Karpas-422 (cell line): ENCODE results near the gene ZMIZ1. TPM values are rescaled to one million over a fixed set of nuclear protein-coding genes. Genes with fewer than 3 reads are reported as not detected.

Experiments
- DNase-seq: peaks from one replicate; pipeline ENCODE4 v3.0.0-alpha.2; 2015
- H2AFZ ChIP-seq: fragments of 200-600 bp; sonication (generic); 2 replicates; pipeline ENCODE4 v1.6.1; 2014; ENCODE audit warnings: antibody characterized with exemption, low read length, mixed read lengths
- H3K27ac ChIP-seq: fragments of 200-600 bp; sonication (generic); 2 replicates; pipeline ENCODE4 v1.5.1; 2014; ENCODE audit warnings: mild to moderate bottlenecking, low read length, moderate library complexity
- H3K27me3 ChIP-seq: fragments of 200-600 bp; sonication (generic); 2 replicates; pipeline ENCODE4 v1.6.1; 2014; ENCODE audit warnings: low read length, mixed read lengths
- H3K36me3 ChIP-seq: fragments of 200-600 bp; sonication (generic); 2 replicates; pipeline ENCODE4 v1.6.1; 2014; ENCODE audit warnings: low read length, mixed read lengths; ENCODE audit not compliant: insufficient read depth
- H3K4me1 ChIP-seq: fragments of 200-600 bp; sonication (generic); 2 replicates; pipeline ENCODE4 v1.6.1; 2014; ENCODE audit warnings: mild to moderate bottlenecking, low read length, mixed read lengths
- H3K4me2 ChIP-seq: fragments of 200-600 bp; sonication (generic); 2 replicates; pipeline ENCODE4 v1.6.1; 2014; ENCODE audit warnings: low read length, low read depth, mild to moderate bottlenecking; ENCODE audit not compliant: poor library complexity, severe bottlenecking
- H3K4me3 ChIP-seq: fragments of 200-600 bp; sonication (generic); 2 replicates; pipeline ENCODE4 v1.5.1; 2014; ENCODE audit warnings: mild to moderate bottlenecking, antibody characterized with exemption, low read length, mixed read lengths
- H3K79me2 ChIP-seq: fragments of 200-600 bp; sonication (generic); 2 replicates; pipeline ENCODE4 v1.6.1; 2014; ENCODE audit warnings: mild to moderate bottlenecking, low read length, mixed read lengths
- H3K9ac ChIP-seq: fragments of 200-600 bp; sonication (generic); 2 replicates; pipeline ENCODE4 v1.6.0; 2014; ENCODE audit warnings: low read length
- H3K9me2 ChIP-seq: fragments of 200-600 bp; sonication (generic), shearing (Covaris generic); replicated peaks from 2 replicates; pipeline ENCODE4 v1.6.0; 2014; ENCODE audit warnings: mild to moderate bottlenecking, low read length, moderate library complexity; ENCODE audit not compliant: insufficient read depth
- H3K9me3 ChIP-seq: fragments of 300-700, 200-600 bp; sonication (generic); 2 replicates; pipeline ENCODE4 v1.6.1; 2014; ENCODE audit warnings: low read length, mixed read lengths
- H4K20me1 ChIP-seq: fragments of 200-600 bp; sonication (generic); 2 replicates; pipeline ENCODE4 v1.6.1; 2014; ENCODE audit warnings: mild to moderate bottlenecking, antibody characterized with exemption, low read length, low read depth; ENCODE audit not compliant: insufficient read depth
- total RNA-seq: library from RNA; depleted of rRNA; stranded (reverse); fragments of >200 nt; shearing (Covaris generic); gene quantifications from 2 replicates; pipeline ENCODE4 v1.2.3, GENCODE V29; 2014; ENCODE audit warnings: low replicate concordance; rRNA removed

The ZMIZ1 gene, protein sequence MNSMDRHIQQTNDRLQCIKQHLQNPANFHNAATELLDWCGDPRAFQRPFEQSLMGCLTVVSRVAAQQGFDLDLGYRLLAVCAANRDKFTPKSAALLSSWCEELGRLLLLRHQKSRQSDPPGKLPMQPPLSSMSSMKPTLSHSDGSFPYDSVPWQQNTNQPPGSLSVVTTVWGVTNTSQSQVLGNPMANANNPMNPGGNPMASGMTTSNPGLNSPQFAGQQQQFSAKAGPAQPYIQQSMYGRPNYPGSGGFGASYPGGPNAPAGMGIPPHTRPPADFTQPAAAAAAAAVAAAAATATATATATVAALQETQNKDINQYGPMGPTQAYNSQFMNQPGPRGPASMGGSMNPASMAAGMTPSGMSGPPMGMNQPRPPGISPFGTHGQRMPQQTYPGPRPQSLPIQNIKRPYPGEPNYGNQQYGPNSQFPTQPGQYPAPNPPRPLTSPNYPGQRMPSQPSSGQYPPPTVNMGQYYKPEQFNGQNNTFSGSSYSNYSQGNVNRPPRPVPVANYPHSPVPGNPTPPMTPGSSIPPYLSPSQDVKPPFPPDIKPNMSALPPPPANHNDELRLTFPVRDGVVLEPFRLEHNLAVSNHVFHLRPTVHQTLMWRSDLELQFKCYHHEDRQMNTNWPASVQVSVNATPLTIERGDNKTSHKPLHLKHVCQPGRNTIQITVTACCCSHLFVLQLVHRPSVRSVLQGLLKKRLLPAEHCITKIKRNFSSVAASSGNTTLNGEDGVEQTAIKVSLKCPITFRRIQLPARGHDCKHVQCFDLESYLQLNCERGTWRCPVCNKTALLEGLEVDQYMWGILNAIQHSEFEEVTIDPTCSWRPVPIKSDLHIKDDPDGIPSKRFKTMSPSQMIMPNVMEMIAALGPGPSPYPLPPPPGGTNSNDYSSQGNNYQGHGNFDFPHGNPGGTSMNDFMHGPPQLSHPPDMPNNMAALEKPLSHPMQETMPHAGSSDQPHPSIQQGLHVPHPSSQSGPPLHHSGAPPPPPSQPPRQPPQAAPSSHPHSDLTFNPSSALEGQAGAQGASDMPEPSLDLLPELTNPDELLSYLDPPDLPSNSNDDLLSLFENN
- total RNA-seq: 63.0 and 73.1 TPM in 2 replicates

- Histone ChIP-seq H3K9ac (peak within 1 kb of the TSS; percentile 77), H3K4me3 (peak within 1 kb of the TSS; percentile 93), H2AFZ (0 out of 2 replicates have a peak within 1 kb of the TSS, but pooled peaks have one; percentile 78), H3K9me2 (no peaks in the 10 kb centered on the region), H3K36me3 (no peaks in the 10 kb centered on the region), H3K4me2 (peak within 1 kb of the TSS; percentile 100), H3K9me3 (no peaks in the 10 kb centered on the region), H4K20me1 (peaks cover 29% of the 10 kb centered on the region), H3K27ac (0 out of 2 replicates have a peak within 1 kb of the TSS, but pooled peaks have one; percentile 30), H3K79me2 (no peaks in the 10 kb centered on the region), H3K27me3 (0 out of 2 replicates have a peak, but pooled peaks cover 3% of the 10 kb centered on the region), H3K4me1 (peaks cover 32% of the 10 kb centered on the region)
- peak; percentile 96 for DNase-seq
Measured at GRCh38 chr10:79068562-79069324, at the start of gene ZMIZ1. Gene ZMIZ1, plus strand, starts transcription at chr10:79068966. Its CDS starts 132,667 bp downstream, at chr10:79201633.

- H3K9me2 ChIP-seq: no peaks in the 10 kb centered on the region
- H3K4me2 ChIP-seq: no peak overlapping the region
- H3K79me2 ChIP-seq: no peaks in the 10 kb centered on the region
- no peaks in the 10 kb centered on the region for H3K27me3 ChIP-seq
- no peak for DNase-seq
- no peaks in the 10 kb centered on the region for H3K9me3 ChIP-seq
- no peak overlapping the region for H3K4me3 ChIP-seq
- no peak overlapping the region for H3K9ac ChIP-seq
- no peaks in the 10 kb centered on the region for H4K20me1 ChIP-seq
- no peak overlapping the region for H3K27ac ChIP-seq
- H2AFZ ChIP-seq: no peak overlapping the region
- H3K36me3 ChIP-seq: no peaks in the 10 kb centered on the region
- H3K4me1 ChIP-seq: peaks cover 35% of the 10 kb centered on the region
Measured at GRCh38 chr10:79019441-79020014, 49.2 kb upstream of the ZMIZ1 start.

- Histone ChIP-seq H2AFZ (no peak overlapping the region), H3K36me3 (no peaks in the 10 kb centered on the region), H4K20me1 (no peaks in the 10 kb centered on the region), H3K27me3 (no peaks in the 10 kb centered on the region), H3K27ac (no peak overlapping the region), H3K4me3 (no peak overlapping the region), H3K4me2 (no peak overlapping the region), H3K79me2 (no peaks in the 10 kb centered on the region), H3K4me1 (peaks cover 30% of the 10 kb centered on the region), H3K9me2 (no peaks in the 10 kb centered on the region), H3K9me3 (no peaks in the 10 kb centered on the region), H3K9ac (no peak overlapping the region)
- no peak for DNase-seq
Measured at GRCh38 chr10:79020015-79020491, 48.7 kb upstream of the ZMIZ1 start.

DNA sequence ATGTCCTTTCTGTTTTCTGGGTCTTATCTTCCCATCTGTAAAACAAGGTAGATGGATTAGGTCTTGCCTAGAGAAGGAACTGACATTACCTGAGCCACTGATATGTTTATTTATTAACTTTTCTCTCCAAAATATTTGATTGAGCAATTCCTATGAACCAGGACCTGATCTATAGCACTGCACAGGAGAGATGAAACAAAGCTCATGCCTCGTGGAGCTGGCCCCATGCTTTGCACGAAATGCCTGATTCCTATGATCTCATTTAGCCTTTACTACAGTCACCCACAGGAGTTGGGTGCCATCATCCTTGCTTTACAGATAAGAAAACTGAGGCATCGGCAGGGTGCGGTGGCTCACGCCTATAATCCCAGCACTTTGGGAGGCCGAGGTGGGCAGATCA, 48.2 kb upstream of the ZMIZ1 start:
- Histone ChIP-seq H3K27ac (no peak overlapping the region), H3K4me1 (peaks cover 24% of the 10 kb centered on the region), H3K4me3 (no peak overlapping the region), H3K9ac (no peak overlapping the region), H3K79me2 (no peaks in the 10 kb centered on the region), H2AFZ (no peak overlapping the region), H3K4me2 (no peak overlapping the region), H3K9me3 (no peaks in the 10 kb centered on the region), H3K36me3 (no peaks in the 10 kb centered on the region), H4K20me1 (no peaks in the 10 kb centered on the region), H3K27me3 (no peaks in the 10 kb centered on the region), H3K9me2 (no peaks in the 10 kb centered on the region)
- no peak for DNase-seq

DNA sequence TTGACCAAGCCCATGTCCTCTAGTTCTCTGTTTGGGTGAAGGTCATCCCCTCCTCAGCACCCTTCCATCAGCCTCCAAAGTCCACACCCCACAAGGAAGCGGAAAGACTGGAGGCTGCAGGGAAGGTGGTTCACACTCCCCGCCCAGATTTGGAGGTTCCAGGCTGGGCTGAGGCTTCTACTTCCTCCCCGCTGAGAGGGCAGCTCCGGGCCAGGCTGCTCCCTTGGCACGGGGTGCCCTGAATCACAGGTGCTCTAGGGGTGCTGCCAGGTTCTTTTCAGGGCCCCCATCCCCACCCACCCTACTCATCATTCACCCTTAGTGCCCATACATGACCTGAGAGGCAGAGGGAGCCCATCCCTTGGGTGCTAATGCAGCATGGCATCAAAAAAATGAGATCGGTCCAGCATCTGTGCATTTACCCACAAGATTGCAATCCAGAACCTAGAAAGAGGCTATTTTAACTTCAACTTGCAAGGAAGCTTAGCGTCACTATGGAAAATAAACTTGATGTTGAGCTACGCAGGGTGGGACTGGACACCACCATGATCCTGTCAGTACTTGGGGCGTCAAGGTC, 47.3 kb upstream of the ZMIZ1 start:
- H3K4me3 ChIP-seq: no peak overlapping the region
- H3K27me3 ChIP-seq: no peaks in the 10 kb centered on the region
- no peak overlapping the region for H3K4me2 ChIP-seq
- H3K36me3 ChIP-seq: no peaks in the 10 kb centered on the region
- H3K9me2 ChIP-seq: no peaks in the 10 kb centered on the region
- no peak overlapping the region for H3K9ac ChIP-seq
- H4K20me1 ChIP-seq: no peaks in the 10 kb centered on the region
- H3K27ac ChIP-seq: no peak overlapping the region
- H3K4me1 ChIP-seq: peaks cover 16% of the 10 kb centered on the region
- H2AFZ ChIP-seq: no peak overlapping the region
- no peaks in the 10 kb centered on the region for H3K79me2 ChIP-seq
- H3K9me3 ChIP-seq: no peaks in the 10 kb centered on the region
- DNase-seq: no peak

DNA sequence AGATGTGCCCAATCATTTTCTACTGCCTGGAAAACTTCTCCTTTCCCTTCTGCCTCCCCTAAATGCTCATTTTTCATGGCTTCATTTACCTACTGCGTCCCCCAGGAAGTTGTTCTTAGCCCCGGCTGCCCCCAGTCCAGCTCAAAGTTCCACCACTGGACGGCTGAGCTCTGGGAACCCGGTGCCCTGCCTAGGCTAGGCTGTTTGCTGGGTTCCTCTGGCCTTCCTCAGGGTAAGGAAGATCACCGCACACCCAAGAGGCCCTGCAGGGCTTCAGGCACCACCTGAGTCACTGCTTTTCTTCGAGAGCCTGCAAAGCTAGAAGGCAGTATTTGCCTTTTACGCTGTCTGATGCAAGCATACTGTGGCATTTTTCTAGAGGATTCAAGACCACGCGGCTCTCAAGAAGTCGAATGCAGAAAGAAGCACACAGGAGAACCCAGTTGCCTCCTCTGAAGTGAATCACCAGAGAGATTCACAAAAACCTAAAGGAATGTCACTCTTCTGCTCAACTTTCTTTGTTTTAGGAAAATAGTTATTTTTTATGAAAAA, 46.7 kb upstream of the ZMIZ1 start:
- Histone ChIP-seq H3K79me2 (no peaks in the 10 kb centered on the region), H2AFZ (no peak overlapping the region), H3K9ac (no peak overlapping the region), H3K27ac (no peak overlapping the region), H4K20me1 (no peaks in the 10 kb centered on the region), H3K4me3 (no peak overlapping the region), H3K36me3 (no peaks in the 10 kb centered on the region), H3K9me3 (no peaks in the 10 kb centered on the region), H3K4me2 (no peak overlapping the region), H3K27me3 (no peaks in the 10 kb centered on the region), H3K4me1 (peaks cover 14% of the 10 kb centered on the region), H3K9me2 (no peaks in the 10 kb centered on the region)
- no peak for DNase-seq
